CD4-positive, alpha-beta T cell (primary cell): ENCODE results near the gene ATAD3B. TPM values are rescaled to one million over a fixed set of nuclear protein-coding genes. Genes with fewer than 3 reads are reported as not detected.

Experiments used
- ATAC-seq: fragments of 200-7000 bp; cut with Tn5 transposase; one replicate; pipeline ENCODE4 v1.10.0; 2022; ENCODE audit warnings: mild to moderate bottlenecking; ENCODE audit not compliant: poor library complexity
- CTCF ChIA-PET: fragments of 350-600 bp; sonication (Branson Sonifier 250); formaldehyde crosslinking; loops from one replicate; lab custom pipeline; 2021; ENCODE audit warnings: antibody characterized with exemption, inconsistent platforms; lab: Charles Lee
- POLR2A ChIA-PET: fragments of 350-600 bp; sonication (Branson Sonifier 250); formaldehyde crosslinking; loops from one replicate; lab custom pipeline; 2021; ENCODE audit warnings: antibody characterized with exemption, inconsistent platforms; lab: Charles Lee
- DNase-seq, 14 experiments: peaks; one replicate each; pipeline ENCODE4 v3.0.0-alpha.2; 2013 to 2020; ENCODE audit warnings: mixed read lengths in 2 of 14
- H3K27ac ChIP-seq, 2 donors: one replicate each; pipeline versions ENCODE4 v1.5.1 to v1.7.0; 2013; ENCODE audit warnings: low read length in 2 of 2, low read depth in 1 of 2, mild to moderate bottlenecking in 1 of 2
- H3K27me3 ChIP-seq, 2 experiments: 1 replicate in 1 of 2; 2 replicates in 1 of 2; pipeline versions ENCODE4 v1.6.1 to v1.7.0; 2013; ENCODE audit warnings: low read length in 2 of 2, control low read depth in 1 of 2, mild to moderate bottlenecking in 1 of 2, moderate library complexity in 1 of 2; ENCODE audit not compliant: insufficient read depth in 2 of 2, control insufficient read depth in 1 of 2
- H3K36me3 ChIP-seq: one replicate; pipeline ENCODE4 v1.6.1; 2013; ENCODE audit warnings: low read length, control low read depth; ENCODE audit not compliant: insufficient read depth
- H3K4me1 ChIP-seq: one replicate; pipeline ENCODE4 v1.6.1; 2013; ENCODE audit warnings: low read length, control low read depth; ENCODE audit not compliant: insufficient read depth
- H3K4me3 ChIP-seq: one replicate; pipeline ENCODE4 v1.5.1; 2013; ENCODE audit warnings: mild to moderate bottlenecking, low read length, moderate library complexity
- H3K9me3 ChIP-seq, 2 experiments: 1 replicate in 1 of 2; 2 replicates in 1 of 2; pipeline versions ENCODE4 v1.6.1 to v1.7.0; 2013; ENCODE audit warnings: low read length in 2 of 2, mild to moderate bottlenecking in 2 of 2, control low read depth in 1 of 2, moderate library complexity in 1 of 2; ENCODE audit not compliant: control insufficient read depth in 1 of 2, insufficient read depth in 1 of 2
- H3K27ac Mint-ChIP-seq: one replicate; pipeline ENCODE4 v1.8.0; 2020; ENCODE audit warnings: mixed read lengths
- H3K27me3 Mint-ChIP-seq: one replicate; pipeline ENCODE4 v1.8.0; 2021; ENCODE audit warnings: mixed read lengths
- H3K36me3 Mint-ChIP-seq: one replicate; pipeline ENCODE4 v1.8.0; 2021; ENCODE audit warnings: low read depth, mixed read lengths
- H3K4me1 Mint-ChIP-seq: one replicate; pipeline ENCODE4 v1.8.0; 2021; ENCODE audit warnings: low read depth, mixed read lengths
- H3K4me3 Mint-ChIP-seq: one replicate; pipeline ENCODE4 v1.8.0; 2020; ENCODE audit warnings: mild to moderate bottlenecking, mixed read lengths
- H3K9me3 Mint-ChIP-seq: one replicate; pipeline ENCODE4 v1.8.0; 2020; ENCODE audit warnings: mixed read lengths
- intact Hi-C, 2 experiments: fragments of 100-400 bp; cut with DNase I in 1 of 2; cut with micrococcal nuclease in 1 of 2; formaldehyde crosslinking; loops; one replicate each; pipeline versions ENCODE4 v1.15.1 to v1.9.0; 2023 to 2025; cut with DNase I, micrococcal nuclease
- total RNA-seq, 174 experiments: library from RNA in 2 of 174; stranded (reverse) in 2 of 174; gene quantifications; one replicate each; pipeline ENCODE4 v1.2.3 and lab custom pipeline; 2021 to 2026
- TF ChIP-seq, protein P1 (sequence below): fragments of 200-600 bp; IDR thresholded peaks from one replicate; pipeline ENCODE4 v1.8.0; 2022; ENCODE audit warnings: antibody characterized with exemption, mild to moderate bottlenecking

Gene ATAD3B
- total RNA-seq, 2 experiments from 2014 or later: 44.3 to 49.1 TPM

GRCh38 chr1:1536938-1537546 lies 65.5 kb downstream of the ATAD3B start:
- intact Hi-C loops: no loop called here
- no peaks in the 10 kb centered on the region for H3K27me3 ChIP-seq
- Mint-ChIP-seq H3K27me3 (no peaks in the 10 kb centered on the region), H3K36me3 (peaks cover 10% of the 10 kb centered on the region), H3K4me1 (peaks cover 5% of the 10 kb centered on the region), H3K4me3 (no peak overlapping the region), H3K9me3 (peaks cover 2% of the 10 kb centered on the region), H3K27ac (no peak overlapping the region)
- CTCF ChIA-PET: no interaction called here
- H3K4me1 ChIP-seq: peaks cover 17% of the 10 kb centered on the region
- peaks cover 0 to 7% of the 10 kb centered on the region in 2 experiments for H3K9me3 ChIP-seq
- no peak overlapping the region for H3K4me3 ChIP-seq
- POLR2A ChIA-PET: no interaction called here
- peaks cover 13% of the 10 kb centered on the region for H3K36me3 ChIP-seq
- DNase-seq (no peak), ATAC-seq (no peak)
- TF ChIP-seq, protein P1, sequence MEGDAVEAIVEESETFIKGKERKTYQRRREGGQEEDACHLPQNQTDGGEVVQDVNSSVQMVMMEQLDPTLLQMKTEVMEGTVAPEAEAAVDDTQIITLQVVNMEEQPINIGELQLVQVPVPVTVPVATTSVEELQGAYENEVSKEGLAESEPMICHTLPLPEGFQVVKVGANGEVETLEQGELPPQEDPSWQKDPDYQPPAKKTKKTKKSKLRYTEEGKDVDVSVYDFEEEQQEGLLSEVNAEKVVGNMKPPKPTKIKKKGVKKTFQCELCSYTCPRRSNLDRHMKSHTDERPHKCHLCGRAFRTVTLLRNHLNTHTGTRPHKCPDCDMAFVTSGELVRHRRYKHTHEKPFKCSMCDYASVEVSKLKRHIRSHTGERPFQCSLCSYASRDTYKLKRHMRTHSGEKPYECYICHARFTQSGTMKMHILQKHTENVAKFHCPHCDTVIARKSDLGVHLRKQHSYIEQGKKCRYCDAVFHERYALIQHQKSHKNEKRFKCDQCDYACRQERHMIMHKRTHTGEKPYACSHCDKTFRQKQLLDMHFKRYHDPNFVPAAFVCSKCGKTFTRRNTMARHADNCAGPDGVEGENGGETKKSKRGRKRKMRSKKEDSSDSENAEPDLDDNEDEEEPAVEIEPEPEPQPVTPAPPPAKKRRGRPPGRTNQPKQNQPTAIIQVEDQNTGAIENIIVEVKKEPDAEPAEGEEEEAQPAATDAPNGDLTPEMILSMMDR: no peak
- no peak overlapping the region for H3K27ac ChIP-seq

DNA sequence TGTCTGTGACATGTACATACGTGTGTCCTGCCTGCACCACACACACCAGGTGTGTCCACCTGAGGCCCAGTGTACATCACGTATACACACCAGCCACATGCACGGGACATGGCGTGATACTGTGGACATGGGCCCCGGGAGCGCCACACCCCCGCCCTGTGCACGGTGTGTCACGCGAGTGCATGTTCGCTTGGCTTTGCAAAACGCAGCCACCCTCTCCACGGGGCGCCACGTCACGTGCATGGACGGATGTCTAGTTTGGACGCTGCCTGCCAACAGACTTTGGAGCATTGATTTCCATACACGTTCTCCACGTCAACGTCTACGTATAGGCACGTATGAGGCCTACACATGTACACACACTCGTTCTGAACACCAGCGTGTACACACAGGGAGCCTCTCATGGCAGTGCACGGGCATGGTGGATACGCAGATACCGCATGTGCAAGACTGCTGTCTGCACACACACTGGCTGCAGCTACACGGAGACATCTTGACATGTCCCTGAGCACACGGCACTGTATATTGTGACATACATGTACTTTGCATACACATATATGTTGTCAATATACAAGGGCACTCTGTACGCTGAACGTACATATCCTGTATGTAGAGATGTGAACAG lies 66.2 kb downstream of the ATAD3B start:
- TF ChIP-seq, protein P1: no peak

GRCh38 chr1:1538334-1538733 lies 66.8 kb downstream of the ATAD3B start:
- Mint-ChIP-seq H3K4me1 (peaks cover 5% of the 10 kb centered on the region), H3K4me3 (peak overlapping the region; percentile 34)

More for the DNA sequence above, 66.2 kb downstream of the ATAD3B start:
- Histone ChIP-seq H3K4me1 (peaks cover 17% of the 10 kb centered on the region), H3K36me3 (peaks cover 13% of the 10 kb centered on the region), H3K27me3 (no peaks in the 10 kb centered on the region), H3K27ac (no peak overlapping the region), H3K4me3 (no peak overlapping the region), H3K9me3 (peaks cover 0 to 5% of the 10 kb centered on the region in 2 experiments)
- intact Hi-C loops: no loop called here
- Mint-ChIP-seq H3K27me3 (no peaks in the 10 kb centered on the region), H3K4me1 (peaks cover 5% of the 10 kb centered on the region), H3K9me3 (no peaks in the 10 kb centered on the region), H3K36me3 (peaks cover 7% of the 10 kb centered on the region), H3K4me3 (peak overlapping the region; percentile 34), H3K27ac (no peak overlapping the region)
- POLR2A ChIA-PET: no interaction called here
- ATAC-seq (no peak), DNase-seq (no peak)
- CTCF ChIA-PET: no interaction called here

More at GRCh38 chr1:1538334-1538733, 66.8 kb downstream of the ATAD3B start:
- no peak overlapping the region for H3K4me3 ChIP-seq
- ChIA-PET POLR2A (no interaction called here), CTCF (no interaction called here)
- peaks cover 16% of the 10 kb centered on the region for H3K36me3 ChIP-seq
- TF ChIP-seq, protein P1: no peak
- peak in 1 of 14 experiments; percentile 25 for DNase-seq
- H3K9me3 ChIP-seq: peaks cover 0 to 5% of the 10 kb centered on the region in 2 experiments
- peaks cover 17% of the 10 kb centered on the region for H3K4me1 ChIP-seq
- no peaks in the 10 kb centered on the region for H3K27me3 ChIP-seq
- ATAC-seq: no peak
- no peak overlapping the region for H3K27ac ChIP-seq
- peaks cover 7% of the 10 kb centered on the region for H3K36me3 Mint-ChIP-seq
- no peaks in the 10 kb centered on the region for H3K9me3 Mint-ChIP-seq
- intact Hi-C loops: no loop called here
- H3K27me3 Mint-ChIP-seq: no peaks in the 10 kb centered on the region
- no peak overlapping the region for H3K27ac Mint-ChIP-seq
